SK-N-SH treated with all-trans-retinoic acid at 6 μM for 48 hours (cell line): Measurements from ENCODE around the gene LRIF1.

ENCODE experiments used
- BACH2 ChIP-seq: fragments of 250-450 bp; sonication (Bioruptor Pico); IDR thresholded peaks from 2 replicates; pipeline ENCODE4 v1.9.0; 2021; ENCODE audit warnings: mild to moderate bottlenecking, borderline replicate concordance
- ESRRG ChIP-seq: fragments of 250-450 bp; sonication (Bioruptor Pico); IDR thresholded peaks from 2 replicates; pipeline ENCODE4 v1.6.1; 2021; ENCODE audit warnings: mild to moderate bottlenecking
- GLIS3 ChIP-seq: fragments of 250-450 bp; sonication (Bioruptor Pico); IDR thresholded peaks from 2 replicates; pipeline ENCODE4 v1.5.0; 2020; ENCODE audit warnings: mild to moderate bottlenecking, moderate library complexity
- ZFP3 ChIP-seq: fragments of 250-450 bp; sonication (Bioruptor Pico); IDR thresholded peaks from 2 replicates; pipeline ENCODE4 v1.5.0; 2020; ENCODE audit warnings: mild to moderate bottlenecking, moderate library complexity
- ZNF70 ChIP-seq: fragments of 450-650 bp; formaldehyde crosslinking; IDR thresholded peaks from 2 replicates; pipeline ENCODE4 v1.5.0; 2020; ENCODE audit warnings: mild to moderate bottlenecking, moderate library complexity

GRCh38 chr1:110945626-110946025 is 18.1 kb downstream of the LRIF1 start:
- TF ChIP-seq ZFP3 (no peak), BACH2 (CRISPR knock-in tag) (no peak), ZNF70 (no peak), GLIS3 (no peak), ESRRG (no peak)
